CD14-positive monocyte (primary cell): ENCODE results near the gene CDK3. TPM values are rescaled to one million over a fixed set of nuclear protein-coding genes. Genes with fewer than 3 reads are reported as not detected.

ENCODE experiments used
- DNase-seq, 3 donors: peaks; one replicate each; pipeline ENCODE4 v3.0.0-alpha.2; 2011 to 2022
- H2AFZ ChIP-seq: 2 replicates; pipeline ENCODE4 v1.6.0; 2012; ENCODE audit warnings: mild to moderate bottlenecking, low read depth, low read length, inconsistent platforms; ENCODE audit not compliant: insufficient read depth, poor library complexity, severe bottlenecking
- H3K27ac ChIP-seq, 2 donors: 1 replicate in 1 of 2; 2 replicates in 1 of 2; pipeline ENCODE4 v1.5.1; 2012 to 2013; ENCODE audit warnings: low read length in 2 of 2, control low read depth in 1 of 2, inconsistent platforms in 1 of 2, low read depth in 1 of 2, mild to moderate bottlenecking in 1 of 2
- H3K27me3 ChIP-seq, 2 donors: one replicate each; pipeline versions ENCODE4 v1.6.0 to v1.6.1; 2011 to 2013; ENCODE audit warnings: low read length in 2 of 2; ENCODE audit not compliant: control insufficient read depth in 2 of 2, insufficient read depth in 2 of 2
- H3K36me3 ChIP-seq, 2 donors: replicated peaks in 1 of 2; 1 replicate in 1 of 2; 2 replicates in 1 of 2; pipeline versions ENCODE4 v1.5.1 to v1.6.1; 2012 to 2013; ENCODE audit warnings: low read length in 2 of 2, control low read depth in 1 of 2, inconsistent platforms in 1 of 2, mild to moderate bottlenecking in 1 of 2; ENCODE audit not compliant: insufficient read depth in 2 of 2, control insufficient read depth in 1 of 2
- H3K4me1 ChIP-seq, 2 donors: 1 replicate in 1 of 2; 2 replicates in 1 of 2; pipeline versions ENCODE4 v1.5.1 to v1.6.1; 2012 to 2013; ENCODE audit warnings: low read length in 2 of 2, control low read depth in 1 of 2, inconsistent platforms in 1 of 2, mild to moderate bottlenecking in 1 of 2, moderate library complexity in 1 of 2; ENCODE audit not compliant: insufficient read depth in 2 of 2, control insufficient read depth in 1 of 2
- H3K4me2 ChIP-seq: replicated peaks from 2 replicates; pipeline ENCODE3; 2012; ENCODE audit warnings: low read length, moderate library complexity, mild to moderate bottlenecking; ENCODE audit not compliant: poor library complexity, severe bottlenecking; ENCODE audit errors: extremely low read depth
- H3K4me3 ChIP-seq, 3 experiments: fragments of 200-600 bp in 1 of 3; sonication (generic) in 1 of 3; replicated peaks in 1 of 3; 1 replicate in 2 of 3; 2 replicates in 1 of 3; pipeline ENCODE4 v1.5.1; 2011 to 2013; ENCODE audit warnings: low read length in 3 of 3, mild to moderate bottlenecking in 3 of 3, control low read depth in 2 of 3, low read depth in 2 of 3, inconsistent platforms in 1 of 3, moderate library complexity in 1 of 3
- H3K79me2 ChIP-seq: 2 replicates; pipeline ENCODE4 v1.6.0; 2012; ENCODE audit warnings: mild to moderate bottlenecking, control low read depth, inconsistent platforms, low read length, moderate library complexity; ENCODE audit not compliant: insufficient read depth
- H3K9ac ChIP-seq: 2 replicates; pipeline ENCODE4 v1.6.0; 2017; ENCODE audit warnings: low read length, mild to moderate bottlenecking; ENCODE audit not compliant: insufficient read depth, poor library complexity, severe bottlenecking
- H3K9me3 ChIP-seq, 2 donors: replicated peaks in 1 of 2; 1 replicate in 1 of 2; 2 replicates in 1 of 2; pipeline versions ENCODE4 v1.5.1 to v1.6.1; 2012 to 2013; ENCODE audit warnings: low read length in 2 of 2, control low read depth in 1 of 2; ENCODE audit not compliant: control insufficient read depth in 1 of 2, insufficient read depth in 1 of 2
- H4K20me1 ChIP-seq: 2 replicates; pipeline ENCODE4 v1.6.0; 2012; ENCODE audit warnings: mild to moderate bottlenecking, low read length, control low read depth, moderate library complexity; ENCODE audit not compliant: insufficient read depth
- H3K27ac Mint-ChIP-seq, 7 donors: one replicate each; pipeline ENCODE4 v1.8.0; 2020; ENCODE audit warnings: mild to moderate bottlenecking in 7 of 7, mixed read lengths in 7 of 7, moderate library complexity in 6 of 7, inconsistent platforms in 2 of 7
- H3K27me3 Mint-ChIP-seq, 3 donors: one replicate each; pipeline ENCODE4 v1.8.0; 2021 to 2022; ENCODE audit warnings: low read depth in 3 of 3, mild to moderate bottlenecking in 3 of 3, mixed read lengths in 3 of 3, moderate library complexity in 3 of 3, inconsistent platforms in 1 of 3
- H3K36me3 Mint-ChIP-seq, 2 donors: one replicate each; pipeline ENCODE4 v1.8.0; 2020; ENCODE audit warnings: mixed read lengths in 2 of 2, inconsistent platforms in 1 of 2, mild to moderate bottlenecking in 1 of 2
- H3K4me1 Mint-ChIP-seq: one replicate; pipeline ENCODE4 v1.8.0; 2020; ENCODE audit warnings: mild to moderate bottlenecking, mixed read lengths
- H3K4me3 Mint-ChIP-seq, 2 donors: one replicate each; pipeline ENCODE4 v1.8.0; 2020; ENCODE audit warnings: mild to moderate bottlenecking in 2 of 2, mixed read lengths in 2 of 2, moderate library complexity in 1 of 2
- H3K9me3 Mint-ChIP-seq, 7 donors: one replicate each; pipeline ENCODE4 v1.8.0; 2020 to 2022; ENCODE audit warnings: mixed read lengths in 7 of 7, mild to moderate bottlenecking in 6 of 7, moderate library complexity in 6 of 7, inconsistent platforms in 2 of 7
- CTCF ChIP-seq: fragments of 200-600 bp; IDR thresholded peaks from one replicate; pipeline ENCODE4 v1.8.0; 2022; ENCODE audit warnings: antibody characterized with exemption, mild to moderate bottlenecking
- WGBS: methylation state at CpG from one replicate; pipeline ENCODE4 v1.1.5; 2013; ENCODE audit warnings: missing lambda C conversion rate; ENCODE audit not compliant: insufficient coverage; 5-methylcytosine and 5-hydroxymethylcytosine counted together
- intact Hi-C, 2 donors: fragments of 100-400 bp; cut with micrococcal nuclease; formaldehyde crosslinking; loops; one replicate each; pipeline versions ENCODE4 v1.15.0 to v1.15.1; 2023
- polyA plus RNA-seq, 3 donors: library from polyadenylated mRNA; depleted of rRNA in 1 of 3; unstranded in 2 of 3; stranded (reverse) in 1 of 3; fragments of 300-500 nt in 2 of 3; fragments of >200 nt in 1 of 3; fragmentation: Illumina TruSeq in 2 of 3; gene quantifications; 1 replicate in 2 of 3; 2 replicates in 1 of 3; pipeline ENCODE4 v1.2.3, GENCODE V29; 2012 to 2021

The CDK3 gene
- polyA plus RNA-seq, 3 donors, result 25.5 TPM; not detected in 2

- Histone ChIP-seq H3K27me3 (no peaks in the 10 kb centered on the region), H3K79me2 (no peaks in the 10 kb centered on the region), H3K9me3 (no peaks in the 10 kb centered on the region), H3K4me2 (no peak overlapping the region), H2AFZ (no peak overlapping the region), H3K9ac (no peak overlapping the region), H3K27ac (no peak overlapping the region), H4K20me1 (no peaks in the 10 kb centered on the region), H3K36me3 (peaks cover 5 to 16% of the 10 kb centered on the region in 2 donors), H3K4me3 (no peak overlapping the region), H3K4me1 (no peaks in the 10 kb centered on the region)
- no peak for DNase-seq
- Mint-ChIP-seq H3K9me3 (peaks cover 0 to 1% (median 0%) of the 10 kb centered on the region in 7 donors), H3K27ac (no peak overlapping the region), H3K36me3 (peaks cover 11 to 28% of the 10 kb centered on the region in 2 donors), H3K4me3 (no peak overlapping the region), H3K4me1 (no peaks in the 10 kb centered on the region), H3K27me3 (peaks cover 1 to 3% (median 2%) of the 10 kb centered on the region in 3 donors)
- intact Hi-C loops, result no loop called here
- TF ChIP-seq CTCF, result no peak
- 96% methylated on average over 52 of the region's 56 CpGs for WGBS
Measured at GRCh38 chr17:76008630-76009425, 8.2 kb downstream of the CDK3 start.

GRCh38 chr17:76009447-76009846, 8.8 kb downstream of the CDK3 start:
- Histone ChIP-seq H3K4me2 (no peak overlapping the region), H3K27me3 (no peaks in the 10 kb centered on the region), H3K9ac (no peak overlapping the region), H2AFZ (no peak overlapping the region), H3K4me3 (no peak overlapping the region), H3K27ac (no peak overlapping the region), H3K79me2 (no peaks in the 10 kb centered on the region), H3K4me1 (no peaks in the 10 kb centered on the region), H4K20me1 (no peaks in the 10 kb centered on the region), H3K9me3 (no peaks in the 10 kb centered on the region), H3K36me3 (peaks cover 4 to 10% of the 10 kb centered on the region in 2 donors)
- WGBS, result 98% methylated on average over 20 of the region's 20 CpGs
- DNase-seq, result no peak
- H3K4me1 Mint-ChIP-seq, result peaks cover 1% of the 10 kb centered on the region
- no peak overlapping the region for H3K4me3 Mint-ChIP-seq
- no peak overlapping the region for H3K27ac Mint-ChIP-seq
- TF ChIP-seq CTCF, result no peak
- intact Hi-C loops, result no loop called here
- peaks cover 0 to 1% (median 0%) of the 10 kb centered on the region in 7 donors for H3K9me3 Mint-ChIP-seq
- H3K36me3 Mint-ChIP-seq, result peaks cover 9 to 21% of the 10 kb centered on the region in 2 donors
- peaks cover 2 to 3% (median 2%) of the 10 kb centered on the region in 3 donors for H3K27me3 Mint-ChIP-seq
